H1 (cell line): ENCODE measurements around the gene AGAP1. TPM values are rescaled to one million over a fixed set of nuclear protein-coding genes. Genes with fewer than 3 reads are reported as not detected.

Source experiments
- CTCF ChIA-PET: fragments of 300-600 bp; sonication (Branson Sonifier 250); formaldehyde crosslinking; loops from one replicate; lab custom pipeline; 2021; ENCODE audit not compliant: partially characterized antibody; lab: Charles Lee
- POLR2A ChIA-PET: fragments of 300-600 bp; sonication (Branson Sonifier 250); formaldehyde crosslinking; loops from one replicate; lab custom pipeline; 2021; ENCODE audit warnings: inconsistent platforms; ENCODE audit not compliant: partially characterized antibody; lab: Charles Lee
- DNase-seq, 2 experiments: peaks; one replicate each; pipeline versions ENCODE4 v3.0.0 to v3.0.0-alpha.2; 2010 to 2022; ENCODE audit warnings: low spot score in 2 of 2, low read depth in 1 of 2, mixed read lengths in 1 of 2
- FAIRE-seq: peaks from 2 replicates; lab custom pipeline; 2011; peaks lifted over from hg19 to GRCh38; lab: Jason Lieb, UNC
- H2AFZ ChIP-seq: 2 replicates; pipeline ENCODE4 v1.8.1; 2012; ENCODE audit warnings: low read length, inconsistent platforms
- H2AK5ac ChIP-seq: 2 replicates; pipeline ENCODE4 v1.6.1; 2013; ENCODE audit warnings: low read depth, low read length
- H2BK120ac ChIP-seq: replicated peaks from 2 replicates; pipeline ENCODE3; 2013; ENCODE audit warnings: low read depth, low read length, inconsistent platforms
- H2BK12ac ChIP-seq: 2 replicates; pipeline ENCODE4 v1.6.1; 2013; ENCODE audit warnings: low read depth, low read length
- H2BK15ac ChIP-seq: 2 replicates; pipeline ENCODE4 v1.6.1; 2013; ENCODE audit warnings: low read length
- H2BK20ac ChIP-seq: 2 replicates; pipeline ENCODE4 v1.6.1; 2013; ENCODE audit warnings: low read length
- H2BK5ac ChIP-seq: 2 replicates; pipeline ENCODE4 v1.6.1; 2013; ENCODE audit warnings: low read depth, low read length
- H3K14ac ChIP-seq: 2 replicates; pipeline ENCODE4 v1.6.1; 2013; ENCODE audit warnings: inconsistent platforms; ENCODE audit not compliant: insufficient read length
- H3K18ac ChIP-seq: 2 replicates; pipeline ENCODE4 v1.6.1; 2013; ENCODE audit warnings: low read length; ENCODE audit errors: extremely low read depth
- H3K23ac ChIP-seq: 2 replicates; pipeline ENCODE4 v1.6.1; 2013; ENCODE audit warnings: inconsistent platforms; ENCODE audit not compliant: insufficient read length
- H3K23me2 ChIP-seq: 2 replicates; pipeline ENCODE4 v1.6.1; 2013; ENCODE audit warnings: low read depth, low read length
- H3K27ac ChIP-seq: 2 replicates; pipeline ENCODE4 v1.6.1; 2011; ENCODE audit warnings: low read depth, low read length, inconsistent platforms
- H3K27me3 ChIP-seq, 4 experiments: replicated peaks in 1 of 4; 1 replicate in 1 of 4; 2 replicates in 3 of 4; pipeline versions ENCODE4 v1.6.1 to v1.8.1; 2011 to 2013; ENCODE audit warnings: low read length in 3 of 4, mild to moderate bottlenecking in 3 of 4, inconsistent platforms in 2 of 4, mixed read lengths in 2 of 4, moderate library complexity in 1 of 4; ENCODE audit not compliant: control insufficient read depth in 3 of 4, insufficient read depth in 3 of 4; ENCODE audit errors: extremely low read depth in 1 of 4
- H3K36me3 ChIP-seq, 4 experiments: 2 replicates each; pipeline versions ENCODE4 v1.6.1 to v1.8.1; 2011 to 2013; ENCODE audit warnings: mild to moderate bottlenecking in 4 of 4, low read length in 3 of 4, moderate library complexity in 2 of 4, control low read depth in 1 of 4, inconsistent platforms in 1 of 4; ENCODE audit not compliant: insufficient read depth in 4 of 4, control insufficient read depth in 2 of 4
- H3K4ac ChIP-seq: replicated peaks from 2 replicates; pipeline ENCODE3; 2013; ENCODE audit warnings: low read length, low read depth, mixed read lengths, inconsistent platforms; ENCODE audit not compliant: insufficient read length
- H3K4me1 ChIP-seq, 4 experiments: replicated peaks in 1 of 4; 1 replicate in 1 of 4; 2 replicates in 3 of 4; pipeline versions ENCODE4 v1.6.1 to v1.8.1; 2011 to 2013; ENCODE audit warnings: low read length in 3 of 4, inconsistent platforms in 2 of 4, mixed read lengths in 1 of 4; ENCODE audit not compliant: insufficient read depth in 4 of 4, control insufficient read depth in 3 of 4
- H3K4me2 ChIP-seq, 2 experiments: 2 replicates each; pipeline versions ENCODE4 v1.6.1 to v1.8.1; 2011 to 2013; ENCODE audit warnings: low read depth in 2 of 2, low read length in 2 of 2, control low read depth in 1 of 2, inconsistent platforms in 1 of 2, mild to moderate bottlenecking in 1 of 2; ENCODE audit not compliant: insufficient read depth in 1 of 2
- H3K4me3 ChIP-seq, 4 experiments: fragments of 200-600, 300-600 bp in 1 of 4; sonication (generic), shearing (Covaris generic), sonication (Bioruptor Twin) in 1 of 4; 2 replicates each; pipeline versions ENCODE4 v1.5.1 to v1.8.1; 2011 to 2016; ENCODE audit warnings: low read length in 4 of 4, low read depth in 3 of 4, control low read depth in 2 of 4, inconsistent platforms in 2 of 4, mild to moderate bottlenecking in 2 of 4, mixed read lengths in 1 of 4, moderate library complexity in 1 of 4; ENCODE audit not compliant: insufficient read depth in 2 of 4; ENCODE audit errors: extremely low read depth in 1 of 4
- H3K56ac ChIP-seq: replicated peaks from 2 replicates; pipeline ENCODE3; 2013; ENCODE audit warnings: low read depth, mild to moderate bottlenecking, mixed read lengths, low read length, inconsistent platforms; ENCODE audit not compliant: insufficient read length
- H3K79me1 ChIP-seq: 2 replicates; pipeline ENCODE4 v1.6.1; 2013; ENCODE audit warnings: low read depth, low read length, control low read depth
- H3K79me2 ChIP-seq, 2 experiments: 2 replicates each; pipeline versions ENCODE4 v1.6.1 to v1.8.1; 2012 to 2013; ENCODE audit warnings: low read length in 2 of 2, mild to moderate bottlenecking in 2 of 2, inconsistent platforms in 1 of 2; ENCODE audit not compliant: insufficient read depth in 2 of 2, control insufficient read depth in 1 of 2
- H3K9ac ChIP-seq, 4 experiments: replicated peaks in 1 of 4; 1 replicate in 1 of 4; 2 replicates in 3 of 4; pipeline versions ENCODE4 v1.6.1 to v1.8.1; 2011 to 2013; ENCODE audit warnings: low read depth in 3 of 4, low read length in 3 of 4, control low read depth in 2 of 4, mild to moderate bottlenecking in 2 of 4, moderate library complexity in 2 of 4, inconsistent platforms in 1 of 4; ENCODE audit errors: extremely low read depth in 1 of 4
- H3K9me3 ChIP-seq, 2 experiments: 2 replicates each; pipeline versions ENCODE4 v1.6.1 to v1.8.1; 2012 to 2013; ENCODE audit warnings: mild to moderate bottlenecking in 2 of 2, moderate library complexity in 2 of 2, control low read depth in 1 of 2, inconsistent platforms in 1 of 2, low read depth in 1 of 2, low read length in 1 of 2, mixed read lengths in 1 of 2; ENCODE audit not compliant: insufficient read depth in 2 of 2
- H4K20me1 ChIP-seq, 2 experiments: replicated peaks in 1 of 2; 2 replicates each; pipeline versions ENCODE3 to v1.8.1; 2011 to 2013; ENCODE audit warnings: inconsistent platforms in 2 of 2, low read length in 2 of 2, mild to moderate bottlenecking in 1 of 2; ENCODE audit not compliant: insufficient read depth in 2 of 2, control insufficient read depth in 1 of 2
- H4K5ac ChIP-seq: 2 replicates; pipeline ENCODE4 v1.6.1; 2013; ENCODE audit warnings: low read length, low read depth, mixed read lengths, inconsistent platforms; ENCODE audit not compliant: insufficient read length
- H4K8ac ChIP-seq: 2 replicates; pipeline ENCODE4 v1.8.0; 2013; ENCODE audit warnings: mild to moderate bottlenecking, moderate library complexity, low read length, inconsistent platforms; ENCODE audit not compliant: insufficient read depth; ENCODE audit errors: extremely low read depth
- H4K91ac ChIP-seq: replicated peaks from 2 replicates; pipeline ENCODE3; 2013; ENCODE audit warnings: low read length, mixed read lengths, inconsistent platforms; ENCODE audit not compliant: insufficient read length
- BRCA1 ChIP-seq: IDR thresholded peaks from 2 replicates; pipeline ENCODE4 v1.6.1; 2012; ENCODE audit warnings: low read depth, low read length, improper control_type of control experiment
- CBX5 ChIP-seq: fragments of 300-800, 300-1000 bp; sonication (generic); IDR thresholded peaks from 2 replicates; pipeline ENCODE4 v1.7.1; 2016; ENCODE audit warnings: antibody characterized with exemption, low read length, low read depth
- EGR1 ChIP-seq: IDR thresholded peaks from 2 replicates; pipeline ENCODE4 v1.6.1; 2011; ENCODE audit warnings: low read depth, low read length, borderline replicate concordance
- GTF2F1 ChIP-seq: IDR thresholded peaks from 2 replicates; pipeline ENCODE4 v1.6.1; 2012; ENCODE audit warnings: low read depth, low read length, improper control_type of control experiment, borderline replicate concordance
- JUND ChIP-seq: IDR thresholded peaks from 2 replicates; pipeline ENCODE4 v1.6.1; 2011; ENCODE audit warnings: mild to moderate bottlenecking, improper control_type of control experiment, low read length
- KDM1A ChIP-seq: fragments of 200-600, 300-600 bp; sonication (generic); IDR thresholded peaks from 2 replicates; pipeline ENCODE4 v1.7.1; 2016; ENCODE audit warnings: mild to moderate bottlenecking, low read length, borderline replicate concordance
- RNF2 ChIP-seq: fragments of 200-900, 300-1000 bp; sonication (generic); IDR thresholded peaks from 2 replicates; pipeline ENCODE4 v1.7.1; 2016; ENCODE audit warnings: borderline replicate concordance, low read depth, mild to moderate bottlenecking, antibody characterized with exemption, low read length; ENCODE audit not compliant: poor library complexity, severe bottlenecking; ENCODE audit errors: missing control alignments
- RXRA ChIP-seq: IDR thresholded peaks from 2 replicates; pipeline ENCODE4 v1.6.1; 2011; ENCODE audit warnings: low read depth, mild to moderate bottlenecking, low read length, moderate library complexity; ENCODE audit not compliant: insufficient read depth
- SUZ12 ChIP-seq: fragments of 200-600 bp; sonication (generic); IDR thresholded peaks from 2 replicates; pipeline ENCODE4 v1.6.1; 2012; ENCODE audit warnings: mild to moderate bottlenecking, inconsistent platforms, low read length, moderate library complexity, mixed read lengths
- WGBS, 2 experiments: shearing (Covaris generic) in 1 of 2; methylation state at CpG; one replicate each; pipeline versions ENCODE4 v1.1.6 to v1.1.7; 2013 to 2015; ENCODE audit warnings: low lambda C conversion rate in 2 of 2, mixed read lengths in 2 of 2, inconsistent platforms in 1 of 2, low coverage in 1 of 2, missing lambda C conversion rate in 1 of 2; ENCODE audit not compliant: insufficient replicate concordance in 2 of 2, insufficient coverage in 1 of 2, insufficient read length in 1 of 2; ENCODE audit errors: extremely low coverage in 1 of 2, missing lambda C conversion rate in 1 of 2; 5-methylcytosine and 5-hydroxymethylcytosine counted together
- polyA plus RNA-seq, 7 experiments: library from polyadenylated mRNA; depleted of rRNA in 3 of 7; stranded (reverse) in 5 of 7; unstranded in 2 of 7; fragments of >200 nt in 5 of 7; fragments of 200-250 nt in 2 of 7; gene quantifications; 1 replicate in 5 of 7; 2 replicates in 1 of 7; 4 replicates in 1 of 7; pipeline versions ENCODE4 v1.2.1 to v1.2.3, GENCODE V29; 2011 to 2013; ENCODE audit warnings: missing spikeins in 2 of 7, mixed read lengths in 2 of 7
- total RNA-seq: library from RNA; stranded (reverse); fragmentation: NEBNext Ultra II Directional; extraction: Animal tissue kit (Norgen Biotek cat#: 25700); gene quantifications from 2 replicates; pipeline ENCODE4 v1.2.1, GENCODE V29; 2021

The AGAP1 gene
- total and polyA plus RNA-seq, 2 of the 8 experiments (the other 6 are each of a cell fraction or from before 2014, with no cell fraction given): 18.1 to 39.4 TPM

DNA sequence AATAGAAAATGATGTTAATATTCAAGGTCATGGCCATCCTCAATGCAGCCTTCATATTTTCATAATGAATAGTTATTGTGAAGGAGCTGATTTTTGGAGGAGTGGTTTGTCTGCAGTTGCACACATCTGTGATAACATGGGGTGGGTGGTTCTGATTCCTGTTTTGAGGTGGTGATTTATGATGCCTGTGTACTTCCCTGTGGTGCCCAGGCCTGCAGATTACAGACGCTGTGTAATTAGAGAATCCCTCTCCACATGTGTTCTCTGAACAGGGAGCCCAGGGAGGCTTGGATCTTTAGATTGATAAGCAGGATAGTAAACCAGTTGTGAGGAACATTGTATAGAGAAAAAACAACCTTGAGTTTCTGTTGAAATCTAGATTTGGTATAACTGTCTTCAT lies 117.5 kb downstream of the AGAP1 start:
- WGBS, 2 experiments: 91% methylated on average over 1 of the region's 1 CpG; no CpG with 5 or more reads in 1 of the 2 experiments
- H3K27me3 ChIP-seq: no peaks in the 10 kb centered on the region
- H2BK15ac ChIP-seq: no peak overlapping the region
- H3K23ac ChIP-seq: no peak overlapping the region
- H3K27ac ChIP-seq: no peak overlapping the region
- no peak overlapping the region for H2BK20ac ChIP-seq
- no peak overlapping the region for H3K14ac ChIP-seq
- H3K79me2 ChIP-seq: peaks cover 3 to 87% of the 10 kb centered on the region in 2 experiments; a peak in 3 of 4 replicates
- H3K18ac ChIP-seq: no peak overlapping the region
- H3K23me2 ChIP-seq: no peaks in the 10 kb centered on the region
- peaks cover 0 to 8% (median 5%) of the 10 kb centered on the region in 4 experiments for H3K4me1 ChIP-seq
- no peak overlapping the region for H3K56ac ChIP-seq
- no peak overlapping the region for H3K4me2 ChIP-seq
- peaks cover 22% of the 10 kb centered on the region for H3K79me1 ChIP-seq
- no peak overlapping the region for H4K91ac ChIP-seq
- ChIA-PET CTCF (interaction anchor here (1.6 to 1.9 kb wide), 2 partner anchors 14 to 59 kb away, joined by 4 to 5 read pairs; no protein-coding TSS in a partner anchor), POLR2A (no interaction called here)
- H4K5ac ChIP-seq: no peak overlapping the region
- no peaks in the 10 kb centered on the region for H3K9me3 ChIP-seq
- H3K36me3 ChIP-seq: no peaks in the 10 kb centered on the region
- no peak overlapping the region for H2BK12ac ChIP-seq
- FAIRE-seq: no peak
- peaks cover 4 to 8% of the 10 kb centered on the region in 2 experiments for H4K20me1 ChIP-seq
- no peak for DNase-seq
- TF ChIP-seq BRCA1 (no peak), KDM1A (no peak), EGR1 (no peak), JUND (no peak), SUZ12 (no peak), RNF2 (no peak), RXRA (no peak), CBX5 (no peak), GTF2F1 (no peak)
- no peak overlapping the region for H4K8ac ChIP-seq
- no peak overlapping the region for H2BK5ac ChIP-seq
- no peak overlapping the region for H2AFZ ChIP-seq
- no peak overlapping the region for H2AK5ac ChIP-seq
- H2BK120ac ChIP-seq: no peak overlapping the region
- H3K4ac ChIP-seq: no peak overlapping the region
- H3K9ac ChIP-seq: no peak overlapping the region
- H3K4me3 ChIP-seq: no peak overlapping the region
